Activated naive CD4-positive, alpha-beta T cell treated with anti-CD3 and anti-CD28 coated beads, Interleukin-2, amount 50 U/mL, for 72 hours (primary cell): ENCODE data around the gene ANKRD60. TPM values are rescaled to one million over a fixed set of nuclear protein-coding genes. Genes with fewer than 3 reads are reported as not detected.

ENCODE experiments used
- ATAC-seq, 2 donors: fragments of 150-1000 bp; cut with Tn5 transposase; 2 replicates each; pipeline ENCODE4 v1.10.0; 2021; ENCODE audit warnings: mild to moderate bottlenecking in 2 of 2, moderate library complexity in 2 of 2
- DNase-seq, 2 donors: peaks; one replicate each; pipeline ENCODE4 v3.0.0; 2021 to 2022; ENCODE audit warnings: low spot score in 2 of 2
- H3K27ac Mint-ChIP-seq, 2 donors: one replicate each; pipeline ENCODE4 v1.8.0; 2022; ENCODE audit warnings: mild to moderate bottlenecking in 2 of 2, mixed read lengths in 2 of 2
- H3K36me3 Mint-ChIP-seq, 2 donors: one replicate each; pipeline ENCODE4 v1.8.0; 2022; ENCODE audit warnings: mixed read lengths in 2 of 2
- H3K9me3 Mint-ChIP-seq, 2 donors: one replicate each; pipeline ENCODE4 v1.8.0; 2022; ENCODE audit warnings: mixed read lengths in 2 of 2
- total RNA-seq, 2 donors: library from RNA; stranded (reverse); gene quantifications; one replicate each; pipeline ENCODE4 v1.2.3, GENCODE V29; 2022

The ANKRD60 gene
- total RNA-seq, 2 donors from 2014 or later, result not detected

- Mint-ChIP-seq H3K27ac (no peak overlapping the region), H3K9me3 (no peaks in the 10 kb centered on the region), H3K36me3 (peaks cover 6 to 18% of the 10 kb centered on the region in 2 donors)
- no peak for ATAC-seq
- no peak for DNase-seq
Observed at GRCh38 chr20:58233393-58233792, 4.9 kb upstream of the ANKRD60 start.

DNA sequence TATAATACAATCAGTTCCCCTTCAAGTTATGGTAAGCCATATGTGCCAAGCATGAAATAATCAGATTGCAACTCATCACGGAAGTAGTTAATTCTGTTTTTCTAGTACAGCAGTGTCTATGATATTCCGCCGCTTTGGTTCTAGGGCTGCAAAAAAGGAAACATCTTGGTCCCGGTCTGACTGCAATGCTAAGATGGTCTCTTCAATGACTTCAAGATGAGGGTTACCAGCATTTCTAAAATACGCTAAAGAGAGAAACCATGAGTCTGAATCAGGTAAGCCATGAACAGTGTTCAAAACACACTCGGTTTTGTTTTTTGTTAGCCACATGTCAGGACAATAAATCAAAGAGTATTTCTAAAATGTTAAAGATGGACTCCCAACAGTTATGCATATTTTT, 3.2 kb upstream of the ANKRD60 start:
- Mint-ChIP-seq H3K27ac (no peak overlapping the region), H3K36me3 (peaks cover 20 to 26% of the 10 kb centered on the region in 2 donors), H3K9me3 (no peaks in the 10 kb centered on the region)
- DNase-seq (no peak), ATAC-seq (no peak)

DNA sequence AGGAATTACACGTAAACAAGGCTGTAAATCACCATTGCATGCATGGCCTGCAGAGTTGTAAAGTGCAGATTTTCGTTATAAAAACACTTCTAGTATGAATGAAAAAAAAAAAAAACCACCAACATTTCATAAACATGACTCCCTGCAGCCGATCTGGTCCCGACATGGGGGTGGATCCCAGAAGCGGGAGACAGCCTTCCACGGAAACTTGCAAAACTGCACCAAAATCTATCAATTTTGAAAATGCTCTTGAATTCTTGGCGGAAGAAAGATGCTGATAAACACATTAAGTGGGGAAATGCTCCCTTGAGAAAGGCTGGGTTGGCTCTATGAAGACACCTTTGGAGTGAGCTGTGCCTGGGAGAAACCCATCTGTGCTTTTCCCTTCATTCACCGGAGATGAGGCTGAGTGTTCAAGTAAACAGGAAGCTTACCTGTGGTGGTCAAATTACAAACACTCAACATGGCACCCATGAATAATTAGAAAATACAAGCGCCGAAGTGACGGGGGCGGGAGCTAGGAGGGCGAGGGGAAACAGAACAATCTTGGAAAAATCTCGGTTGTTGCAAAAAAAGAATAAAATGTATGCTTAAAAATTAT, 845 bp upstream of the ANKRD60 start:
- Mint-ChIP-seq H3K9me3 (no peaks in the 10 kb centered on the region), H3K36me3 (peaks cover 23 to 29% of the 10 kb centered on the region in 2 donors), H3K27ac (peak overlapping the region in 1 of 2 donors; percentile 10)
- ATAC-seq (no peak), DNase-seq (no peak)

DNA sequence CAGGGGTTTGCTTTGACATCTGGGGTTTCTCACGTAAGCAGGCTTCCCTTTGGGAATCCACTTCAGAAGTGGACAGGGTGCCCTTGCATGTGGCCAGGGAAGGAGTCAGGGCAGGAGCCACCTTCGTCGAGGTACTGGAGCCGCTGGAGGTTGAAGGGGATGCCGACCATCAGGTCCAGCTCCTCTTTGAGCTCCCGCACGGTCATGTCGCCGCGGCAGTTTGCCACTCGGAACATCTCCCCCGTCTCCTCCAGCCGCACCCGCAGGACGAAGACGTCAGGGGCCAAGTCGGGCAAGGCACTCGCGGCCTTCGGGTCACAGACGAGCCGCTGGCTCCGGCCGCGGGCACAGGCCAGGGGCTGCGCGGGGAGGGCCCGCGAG, 360 bp downstream of the ANKRD60 start:
- Mint-ChIP-seq H3K9me3 (no peaks in the 10 kb centered on the region), H3K36me3 (peaks cover 23 to 29% of the 10 kb centered on the region in 2 donors), H3K27ac (no peak overlapping the region)
- DNase-seq (peak in 1 of 2 donors; percentile 53), ATAC-seq (no peak)

GRCh38 chr20:58227391-58228102, 906 bp downstream of the ANKRD60 start:
- peak in 1 of 2 donors; percentile 25 for DNase-seq
- peaks cover 23 to 29% of the 10 kb centered on the region in 2 donors for H3K36me3 Mint-ChIP-seq
- no peaks in the 10 kb centered on the region for H3K9me3 Mint-ChIP-seq
- H3K27ac Mint-ChIP-seq, result no peak overlapping the region
- ATAC-seq, result no peak

- H3K9me3 Mint-ChIP-seq, result no peaks in the 10 kb centered on the region
Observed at GRCh38 chr20:58225452-58226200, 2.8 kb downstream of the ANKRD60 start.

GRCh38 chr20:58224974-58225373, 3.5 kb downstream of the ANKRD60 start:
- Mint-ChIP-seq H3K27ac (no peak overlapping the region), H3K36me3 (peaks cover 23 to 28% of the 10 kb centered on the region in 2 donors), H3K9me3 (peaks cover 0 to 6% of the 10 kb centered on the region in 2 donors)
- ATAC-seq, result no peak
- DNase-seq, result no peak

More at GRCh38 chr20:58225452-58226200, 2.8 kb downstream of the ANKRD60 start:
- peaks cover 23 to 29% of the 10 kb centered on the region in 2 donors for H3K36me3 Mint-ChIP-seq
- no peak for ATAC-seq
- no peak overlapping the region for H3K27ac Mint-ChIP-seq
- peak in 1 of 2 donors; percentile 23 for DNase-seq

GRCh38 chr20:58224097-58224496, 4.4 kb downstream of the ANKRD60 start:
- DNase-seq, result peak in 1 of 2 donors; percentile 48
- ATAC-seq, result peak; percentile 73 to 84
- H3K27ac Mint-ChIP-seq, result no peak overlapping the region
- peaks cover 2 to 9% of the 10 kb centered on the region in 2 donors for H3K9me3 Mint-ChIP-seq
- peaks cover 26 to 28% of the 10 kb centered on the region in 2 donors for H3K36me3 Mint-ChIP-seq

DNA sequence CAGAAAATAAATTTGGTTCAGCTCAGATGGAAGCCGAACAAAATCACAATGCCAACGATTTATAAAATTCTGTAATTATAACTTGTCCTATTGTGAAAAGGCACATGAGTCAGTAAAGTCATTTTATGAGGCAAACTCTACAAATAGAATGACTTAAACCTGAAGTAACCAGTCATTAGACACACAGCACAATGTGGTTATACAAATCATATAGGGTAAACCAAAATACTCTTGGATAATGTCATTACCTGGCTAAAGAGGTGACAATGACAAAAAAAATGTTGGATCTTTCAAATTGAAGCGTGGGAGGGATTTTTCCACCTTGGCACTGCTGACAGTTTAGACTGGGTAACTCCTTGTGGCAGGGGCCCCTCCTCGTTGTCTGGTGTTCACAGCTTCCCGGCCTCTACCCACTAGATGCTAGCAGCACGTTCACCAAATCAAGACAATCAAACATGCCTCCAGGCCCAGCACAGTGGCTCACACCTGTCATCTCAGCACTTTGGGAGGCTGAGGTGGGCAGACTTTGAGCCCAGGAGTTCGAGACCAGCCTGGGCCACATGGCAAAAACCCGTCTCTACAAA, 5.0 kb downstream of the ANKRD60 start:
- H3K27ac Mint-ChIP-seq, result no peak overlapping the region

GRCh38 chr20:58222446-58222845, 6.0 kb downstream of the ANKRD60 start:
- Mint-ChIP-seq H3K9me3 (peaks cover 4 to 17% of the 10 kb centered on the region in 2 donors), H3K36me3 (peaks cover 23 to 32% of the 10 kb centered on the region in 2 donors), H3K27ac (no peak overlapping the region)
- no peak for ATAC-seq
- DNase-seq, result no peak

More for the DNA sequence above, 5.0 kb downstream of the ANKRD60 start:
- Mint-ChIP-seq H3K9me3 (peaks cover 4 to 13% of the 10 kb centered on the region in 2 donors), H3K36me3 (peaks cover 29 to 31% of the 10 kb centered on the region in 2 donors)
- ATAC-seq, result peak; percentile 37 to 78
- DNase-seq, result no peak

- ATAC-seq, result no peak
- no peak overlapping the region for H3K27ac Mint-ChIP-seq
- no peak for DNase-seq
- peaks cover 4 to 17% of the 10 kb centered on the region in 2 donors for H3K9me3 Mint-ChIP-seq
- H3K36me3 Mint-ChIP-seq, result peaks cover 12 to 21% of the 10 kb centered on the region in 2 donors
Observed at GRCh38 chr20:58219342-58219700, 9.1 kb downstream of the ANKRD60 start.

DNA sequence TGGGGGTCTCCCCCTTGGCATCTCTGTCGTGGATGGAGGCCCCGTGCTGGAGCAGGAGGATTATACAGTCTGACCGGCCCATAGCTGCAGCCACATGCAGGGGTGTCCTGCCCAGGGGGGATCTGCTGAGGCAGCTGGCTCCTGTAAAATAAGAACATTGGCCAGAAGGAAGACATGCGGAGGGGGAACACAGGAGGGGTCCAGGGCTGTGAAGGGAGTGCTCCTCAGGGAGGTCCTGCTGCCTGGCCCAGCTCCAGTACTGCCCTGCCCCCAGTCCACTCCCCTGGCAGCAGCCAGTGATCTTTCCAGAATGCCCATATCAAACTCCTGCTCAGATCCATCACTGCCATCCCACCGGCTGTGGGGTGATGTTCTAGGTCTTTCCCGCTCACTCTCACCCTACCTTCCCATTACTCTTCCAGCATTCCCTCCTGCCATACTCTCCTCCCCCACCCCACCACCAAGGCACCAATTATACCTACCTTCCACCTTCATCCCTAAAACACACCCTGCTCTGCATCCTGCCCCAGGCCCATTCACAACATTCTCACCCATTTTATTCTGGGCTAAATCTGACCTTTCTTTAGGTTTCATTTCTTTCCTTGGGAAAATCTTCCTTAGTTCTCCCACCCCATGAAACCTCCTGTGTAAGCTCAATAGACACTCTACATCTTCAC, 9.7 kb downstream of the ANKRD60 start:
- no peak for DNase-seq
- H3K27ac Mint-ChIP-seq, result no peak overlapping the region
- no peak for ATAC-seq
- peaks cover 12 to 21% of the 10 kb centered on the region in 2 donors for H3K36me3 Mint-ChIP-seq
- H3K9me3 Mint-ChIP-seq, result peaks cover 4 to 17% of the 10 kb centered on the region in 2 donors

DNA sequence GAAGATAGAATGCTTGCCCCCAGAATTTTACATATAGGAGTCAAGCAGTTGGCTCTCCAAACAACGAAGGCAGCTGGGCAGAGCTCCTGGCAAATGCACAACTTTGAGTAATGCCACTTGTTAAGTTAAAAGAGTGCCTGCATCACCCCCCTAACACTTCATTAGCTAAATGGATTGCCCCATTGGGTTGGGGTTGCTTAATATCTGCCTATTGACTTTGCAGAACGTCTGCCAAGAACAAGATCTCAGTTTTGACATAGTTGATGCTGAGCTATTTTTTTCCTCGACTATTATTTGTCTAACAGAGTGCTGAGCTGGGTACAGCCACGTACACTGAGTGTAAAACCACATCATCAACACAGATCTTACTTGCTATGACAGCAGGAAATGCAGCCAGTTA, 12.1 kb downstream of the ANKRD60 start:
- DNase-seq (no peak), ATAC-seq (no peak)
- Mint-ChIP-seq H3K36me3 (peaks cover 12 to 21% of the 10 kb centered on the region in 2 donors), H3K9me3 (peaks cover 4 to 17% of the 10 kb centered on the region in 2 donors), H3K27ac (no peak overlapping the region)

GRCh38 chr20:58215116-58215515, 13.3 kb downstream of the ANKRD60 start:
- DNase-seq (no peak), ATAC-seq (no peak)
- Mint-ChIP-seq H3K36me3 (peaks cover 12 to 16% of the 10 kb centered on the region in 2 donors), H3K27ac (no peak overlapping the region), H3K9me3 (peaks cover 4 to 12% of the 10 kb centered on the region in 2 donors)

GRCh38 chr20:58214310-58214709, 14.1 kb downstream of the ANKRD60 start:
- ATAC-seq, result no peak

GRCh38 chr20:58213716-58214115, 14.7 kb downstream of the ANKRD60 start:
- Mint-ChIP-seq H3K36me3 (peaks cover 1 to 4% of the 10 kb centered on the region in 2 donors), H3K27ac (no peak overlapping the region), H3K9me3 (peaks cover 0 to 5% of the 10 kb centered on the region in 2 donors)
- DNase-seq, result no peak
- no peak for ATAC-seq

More at GRCh38 chr20:58214310-58214709, 14.1 kb downstream of the ANKRD60 start:
- no peak for DNase-seq
- Mint-ChIP-seq H3K9me3 (peaks cover 4 to 10% of the 10 kb centered on the region in 2 donors), H3K36me3 (peaks cover 7 to 10% of the 10 kb centered on the region in 2 donors), H3K27ac (no peak overlapping the region)
